ENCODE data around the gene COL6A6. TPM values are rescaled to one million over a fixed set of nuclear protein-coding genes. Genes with fewer than 3 reads are reported as not detected.

The COL6A6 gene
- total RNA-seq, 1 experiment from 2014 or later: 0.11 TPM

- Histone ChIP-seq H3K23ac (ENCODE audit: insufficient read length, low read depth, low read length) (no peak overlapping the region), H3K9ac (ENCODE audit: extremely low read depth, insufficient read length, low read length) (no peak overlapping the region), H3K14ac (ENCODE audit: insufficient read depth, low read length) (no peak overlapping the region), H2BK12ac (ENCODE audit: insufficient read length, low read depth, low read length) (no peak overlapping the region), H3T11ph (ENCODE audit: low read length) (no peak overlapping the region), H2BK15ac (ENCODE audit: low read depth, low read length) (no peak overlapping the region), H3K18ac (ENCODE audit: insufficient read length, low read depth, low read length) (no peak overlapping the region), H2AK5ac (ENCODE audit: insufficient read length, low read length) (no peak overlapping the region), H3K9me3 (ENCODE audit: control insufficient read depth, low read depth, low read length) (no peaks in the 10 kb centered on the region), H3K4me2 (ENCODE audit: insufficient read depth, insufficient read length, low read length) (no peak overlapping the region), H3K23me2 (ENCODE audit: insufficient read length, low read depth, low read length, poor library complexity, severe bottlenecking) (no peaks in the 10 kb centered on the region), H2AFZ (ENCODE audit: low read length) (no peak overlapping the region), H3K4ac (ENCODE audit: low read depth, low read length) (no peak overlapping the region), H2BK5ac (ENCODE audit: insufficient read length, low read length) (no peak overlapping the region), H2BK120ac (ENCODE audit: low read depth, low read length, poor library complexity, severe bottlenecking) (no peak overlapping the region), H3K79me1 (ENCODE audit: insufficient read depth, low read depth, low read length, poor library complexity, severe bottlenecking) (no peaks in the 10 kb centered on the region), H3K79me2 (ENCODE audit: insufficient read depth, low read length) (no peaks in the 10 kb centered on the region), H4K8ac (replicated peaks; ENCODE audit: insufficient read length, low read depth, low read length) (no peak overlapping the region), H4K91ac (ENCODE audit: insufficient read length, low read depth, low read length) (no peak overlapping the region), H4K20me1 (ENCODE audit: control insufficient read depth, insufficient read depth, insufficient read length) (no peaks in the 10 kb centered on the region), H3K4me1 (ENCODE audit: insufficient read depth, low read length) (no peaks in the 10 kb centered on the region), H3K27ac (ENCODE audit: insufficient read length, low read depth, low read length) (no peak overlapping the region), H2BK20ac (ENCODE audit: low read depth, low read length, poor library complexity, severe bottlenecking) (no peak overlapping the region), H4K5ac (ENCODE audit: insufficient read length, low read depth, low read length) (no peak overlapping the region), H3K56ac (ENCODE audit: insufficient read length, low read depth, low read length) (no peak overlapping the region), H3K27me3 (ENCODE audit: insufficient read depth, low read length) (no peaks in the 10 kb centered on the region)
- Mint-ChIP-seq H3K4me1 (peaks cover 2 to 7% of the 10 kb centered on the region in 2 experiments; a peak in 2 of 4 replicates), H3K36me3 (ENCODE audit: insufficient read depth in 1 of 3, low read depth in 3 of 3) (no peaks in the 10 kb centered on the region), H3K27ac (no peak overlapping the region), H3K9me3 (no peaks in the 10 kb centered on the region), H3K27me3 (ENCODE audit: low read depth) (no peaks in the 10 kb centered on the region; the same call in 1 of the 2 replicates), H3K4me3 (no peak overlapping the region)
- TF ChIP-seq, protein P1, sequence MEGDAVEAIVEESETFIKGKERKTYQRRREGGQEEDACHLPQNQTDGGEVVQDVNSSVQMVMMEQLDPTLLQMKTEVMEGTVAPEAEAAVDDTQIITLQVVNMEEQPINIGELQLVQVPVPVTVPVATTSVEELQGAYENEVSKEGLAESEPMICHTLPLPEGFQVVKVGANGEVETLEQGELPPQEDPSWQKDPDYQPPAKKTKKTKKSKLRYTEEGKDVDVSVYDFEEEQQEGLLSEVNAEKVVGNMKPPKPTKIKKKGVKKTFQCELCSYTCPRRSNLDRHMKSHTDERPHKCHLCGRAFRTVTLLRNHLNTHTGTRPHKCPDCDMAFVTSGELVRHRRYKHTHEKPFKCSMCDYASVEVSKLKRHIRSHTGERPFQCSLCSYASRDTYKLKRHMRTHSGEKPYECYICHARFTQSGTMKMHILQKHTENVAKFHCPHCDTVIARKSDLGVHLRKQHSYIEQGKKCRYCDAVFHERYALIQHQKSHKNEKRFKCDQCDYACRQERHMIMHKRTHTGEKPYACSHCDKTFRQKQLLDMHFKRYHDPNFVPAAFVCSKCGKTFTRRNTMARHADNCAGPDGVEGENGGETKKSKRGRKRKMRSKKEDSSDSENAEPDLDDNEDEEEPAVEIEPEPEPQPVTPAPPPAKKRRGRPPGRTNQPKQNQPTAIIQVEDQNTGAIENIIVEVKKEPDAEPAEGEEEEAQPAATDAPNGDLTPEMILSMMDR (conservative IDR thresholded peaks at IDR 0.05): no peak
- no peak for DNase-seq
- WGBS (ENCODE audit: extremely low coverage, insufficient read length, low lambda C conversion rate): no CpG with 5 or more reads among the region's 6 CpGs
Observed at GRCh38 chr3:130491431-130491830, 25.5 kb upstream of the COL6A6 start.
